Germinal center (tissue), 1 donor: ENCODE results near the gene ZFP1.
"Not testable (repeated sequence)": the region's sequence is repeated elsewhere in the genome, so short reads cannot be mapped to it uniquely, and the experiment has no call there.

Experiments
- DNase-seq: peaks from one replicate; pipeline ENCODE4 v3.0.0; 2012; ENCODE audit warnings: mixed read lengths, low spot score

The ZFP1 gene

GRCh38 chr16:75113541-75114121 lies 34.7 kb upstream of the ZFP1 start:
- DNase-seq: no peak

DNA sequence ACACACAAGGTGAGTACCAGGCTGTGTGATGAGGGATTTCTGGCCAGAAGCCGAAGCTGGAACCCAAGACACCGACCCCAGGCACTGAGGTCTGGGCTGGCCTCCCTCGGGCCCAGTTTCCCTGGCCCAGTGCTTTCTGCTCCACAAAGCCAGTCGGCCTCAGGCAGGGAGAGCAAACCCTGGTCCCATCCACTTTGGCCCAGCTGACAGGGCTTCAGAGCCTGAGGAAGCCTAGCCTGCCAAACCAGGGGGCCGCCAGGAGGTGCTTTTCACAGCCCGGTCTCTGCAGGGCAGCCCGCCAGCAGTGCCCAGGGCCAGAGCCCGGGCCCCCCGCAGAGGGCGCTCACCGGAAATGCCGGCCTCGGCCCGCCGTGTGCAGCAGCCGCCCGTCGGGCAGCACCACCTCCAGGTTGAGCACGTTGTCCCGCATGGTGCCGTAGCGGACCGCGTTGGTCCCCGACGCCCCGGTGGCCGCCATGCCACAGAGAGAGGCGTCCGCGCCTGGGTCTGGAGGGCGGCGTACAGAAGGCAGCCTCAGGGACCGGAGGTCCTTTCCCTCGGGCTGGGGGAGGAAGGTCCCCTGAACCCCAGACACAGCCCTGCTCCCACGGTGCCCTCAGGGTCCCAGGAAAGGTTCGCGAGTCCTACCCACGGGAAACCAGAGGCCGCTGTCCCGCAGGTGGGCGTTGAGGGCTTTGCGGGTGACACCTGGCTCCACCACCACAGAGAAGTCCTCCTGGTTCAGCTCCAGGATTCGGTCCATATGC lies 34.0 kb upstream of the ZFP1 start:
- peak; percentile 1 for DNase-seq

DNA sequence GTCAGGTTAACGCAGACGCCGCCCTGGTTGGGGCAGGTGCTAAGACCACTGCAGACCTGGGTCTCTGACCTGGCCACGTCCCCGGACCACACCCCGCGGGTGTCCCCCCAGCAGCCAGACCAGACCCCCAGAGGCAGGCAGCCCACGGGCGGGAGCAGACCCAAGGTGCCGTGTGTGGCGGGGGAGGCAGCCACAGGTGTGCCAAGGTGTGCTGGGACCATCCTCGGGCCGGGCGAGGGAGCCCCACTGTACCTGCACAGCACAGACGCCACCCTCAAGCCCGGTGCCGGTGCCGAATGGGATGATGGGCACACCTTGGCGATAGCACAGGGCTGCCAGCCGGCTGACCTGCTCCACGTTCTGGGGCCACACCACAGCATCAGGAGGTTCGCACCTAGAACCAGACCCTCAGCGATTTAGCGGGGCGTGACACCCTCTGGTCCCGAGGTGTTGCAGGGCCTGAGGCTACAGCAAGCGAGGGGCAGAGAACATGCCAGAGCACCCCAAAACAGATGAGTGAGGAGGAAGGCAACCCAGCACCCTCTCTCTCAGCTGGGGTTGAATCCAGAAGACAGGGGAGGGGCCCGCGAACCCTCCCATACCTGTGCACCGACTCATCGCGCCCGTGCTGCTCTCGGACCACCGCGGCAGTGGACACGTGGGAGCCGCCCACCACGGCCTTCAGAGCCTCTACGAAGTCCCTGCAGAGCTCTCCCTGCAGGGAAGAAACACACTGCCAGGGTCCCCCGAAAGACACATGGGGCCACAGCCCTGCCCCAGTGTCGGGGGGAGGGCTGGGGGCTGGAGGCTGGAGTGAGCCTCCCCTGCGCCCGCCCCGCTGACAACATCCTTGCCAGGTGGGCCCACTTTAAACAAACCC lies 33.1 kb upstream of the ZFP1 start:
- DNase-seq: peak; percentile 0

- peak; percentile 3 for DNase-seq
Measured at GRCh38 chr16:75116081-75116910, 32.0 kb upstream of the ZFP1 start, which contains the start of gene LDHD. Gene LDHD (minus strand): TSS chr16:75116780. CDS start chr16:75116720, 60 bp downstream.

- no peak for DNase-seq
Measured at GRCh38 chr16:75116911-75117245, 31.4 kb upstream of the ZFP1 start.

- no peak for DNase-seq
Measured at GRCh38 chr16:75118943-75119539, 29.3 kb upstream of the ZFP1 start.

DNA sequence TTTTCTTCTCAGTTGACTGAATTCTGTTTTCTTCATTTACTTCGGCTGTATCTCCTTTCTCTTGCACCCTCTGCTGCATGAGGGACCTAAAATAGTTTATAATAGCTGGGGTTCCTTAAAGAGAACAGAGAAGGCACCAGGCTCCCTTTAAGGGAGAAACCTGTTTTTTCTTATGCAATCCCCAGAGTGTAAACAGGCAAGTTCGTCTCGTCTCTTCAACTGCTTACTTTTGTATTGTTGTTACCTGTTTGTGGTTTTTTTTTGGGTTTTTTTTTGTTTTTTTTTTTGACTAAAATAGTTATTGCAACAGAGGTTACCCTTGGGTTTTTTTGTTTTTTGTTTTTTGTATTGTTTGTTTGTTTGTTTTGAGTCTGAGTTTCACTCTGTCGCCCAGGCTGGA lies 28.1 kb upstream of the ZFP1 start:
- no peak for DNase-seq

DNA sequence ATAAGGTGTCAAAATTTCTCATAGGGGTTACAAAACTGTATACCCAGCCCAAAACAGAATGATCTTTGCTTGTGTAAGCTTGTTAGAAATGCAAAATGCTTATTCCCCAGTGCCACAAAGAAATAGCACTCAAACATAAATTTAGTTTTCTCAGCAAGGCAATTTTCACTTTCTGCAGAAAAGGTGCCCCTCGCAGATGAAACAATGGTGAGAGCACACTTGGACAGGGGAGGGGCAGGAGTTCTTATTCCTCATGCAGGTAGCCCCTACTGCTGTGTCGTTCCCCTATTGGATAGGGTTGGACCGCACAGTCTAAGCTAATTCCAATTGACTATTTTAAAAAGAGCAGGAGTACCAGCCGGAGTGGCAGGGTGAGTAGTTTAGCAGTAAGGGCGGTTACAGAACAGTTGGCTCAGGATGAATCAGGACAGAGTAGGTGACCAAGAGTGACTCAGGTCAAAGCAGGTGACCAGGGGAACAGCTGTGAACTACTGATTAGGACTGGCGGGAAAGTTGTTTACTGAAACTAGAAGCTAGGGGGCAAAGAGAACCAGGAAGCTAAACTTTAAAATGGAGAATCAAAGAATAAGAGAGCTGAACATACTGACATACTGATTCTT lies 26.3 kb upstream of the ZFP1 start:
- no peak for DNase-seq

GRCh38 chr16:75122609-75123008 lies 25.7 kb upstream of the ZFP1 start:
- no peak for DNase-seq

DNA sequence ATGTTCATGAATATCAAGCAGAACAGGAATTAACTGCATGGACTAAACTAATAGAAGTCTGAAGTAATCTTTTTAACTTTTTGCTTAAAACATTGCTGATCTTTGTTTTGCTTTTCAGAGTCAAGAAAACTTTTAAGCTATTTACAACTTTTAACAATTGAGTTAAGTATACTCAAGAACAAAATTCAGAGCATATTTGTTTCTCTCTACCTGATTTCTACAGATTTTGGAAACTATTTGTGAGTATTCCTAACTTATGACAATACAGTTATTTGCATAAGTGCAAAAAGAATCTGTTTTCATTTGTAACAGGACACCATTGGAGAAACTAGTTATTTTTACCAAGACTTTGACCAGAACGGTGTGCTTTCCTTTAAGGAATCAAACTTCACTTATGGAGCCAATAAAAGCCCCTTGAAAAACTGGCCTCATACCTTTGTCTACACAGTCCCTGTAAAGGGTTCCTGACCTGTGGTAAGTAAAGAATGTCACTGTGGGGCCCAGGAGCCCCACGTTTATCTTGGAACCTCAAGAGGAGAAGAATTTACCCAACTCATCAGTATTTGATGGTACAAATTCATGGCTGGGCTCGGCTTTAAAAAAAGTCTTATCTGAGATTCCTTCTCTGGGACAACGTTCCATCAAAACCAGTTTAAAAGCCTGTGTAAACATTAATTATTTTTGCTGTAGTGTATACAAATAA lies 20.5 kb upstream of the ZFP1 start:
- no peak for DNase-seq

DNA sequence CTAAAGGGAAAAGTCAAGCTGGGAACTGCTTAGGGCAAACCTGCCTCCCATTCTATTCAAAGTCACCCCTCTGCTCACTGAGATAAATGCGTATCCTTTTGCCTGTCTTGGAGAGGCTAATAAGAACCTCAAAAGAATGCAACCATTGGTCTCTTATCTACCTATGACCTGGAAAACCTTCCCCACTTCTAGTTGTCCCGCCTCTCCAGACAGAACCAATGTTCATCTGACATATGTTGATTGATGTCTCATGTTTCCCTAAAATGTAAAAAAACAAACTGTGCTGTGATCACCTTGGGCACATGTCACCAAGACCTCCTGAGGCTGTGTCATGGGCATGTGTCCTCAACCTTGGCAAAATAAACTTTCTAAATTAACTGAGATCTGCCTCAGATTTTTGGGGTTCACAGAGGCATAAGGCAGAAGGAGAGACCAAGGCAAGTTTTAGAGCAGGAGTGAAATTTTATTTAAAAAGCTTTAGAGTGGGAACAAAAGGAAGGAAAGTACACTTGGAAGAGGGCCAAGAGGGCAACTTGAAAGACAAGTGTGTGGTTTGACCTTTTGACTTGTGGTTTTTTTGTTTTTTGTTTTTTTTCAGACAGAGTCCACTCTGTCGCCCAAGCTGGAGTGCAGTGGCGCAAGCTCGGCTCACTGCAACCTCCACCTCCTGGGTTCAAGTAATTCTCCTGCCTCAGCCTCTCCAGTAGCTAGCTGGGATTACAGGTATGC lies 18.7 kb upstream of the ZFP1 start:
- not testable (repeated sequence) for DNase-seq

GRCh38 chr16:75130150-75130771 lies 18.1 kb upstream of the ZFP1 start:
- no peak for DNase-seq

DNA sequence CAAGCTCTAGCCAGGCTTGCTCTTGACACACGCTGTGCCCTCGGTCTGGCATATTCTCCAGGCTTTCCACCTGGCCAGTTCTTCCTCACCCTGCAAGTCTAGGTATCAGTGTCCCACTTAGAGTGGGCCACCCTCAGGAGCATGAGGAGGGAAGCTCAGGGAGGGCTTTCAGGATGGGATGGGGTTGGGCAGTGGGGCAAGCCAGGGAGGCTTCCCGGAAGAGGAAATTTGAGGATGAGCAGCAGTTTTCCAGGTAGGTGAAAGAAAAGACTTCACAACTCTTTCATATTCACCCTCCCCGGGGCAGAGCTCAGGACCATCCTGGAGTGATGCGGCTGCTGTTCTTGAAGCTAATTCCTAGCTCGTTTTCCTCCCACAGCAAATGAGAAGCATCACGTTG lies 17.2 kb upstream of the ZFP1 start:
- no peak for DNase-seq

- DNase-seq: no peak
Measured at GRCh38 chr16:75138233-75138632, 10.1 kb upstream of the ZFP1 start.

GRCh38 chr16:75138636-75139035 lies 9.7 kb upstream of the ZFP1 start:
- no peak for DNase-seq

GRCh38 chr16:75139498-75139897 lies 8.8 kb upstream of the ZFP1 start:
- DNase-seq: no peak

GRCh38 chr16:75143941-75144340 lies 4.4 kb upstream of the ZFP1 start:
- DNase-seq: no peak

- no peak for DNase-seq
Measured at GRCh38 chr16:75147968-75148310, 385 bp upstream of the ZFP1 start.

DNA sequence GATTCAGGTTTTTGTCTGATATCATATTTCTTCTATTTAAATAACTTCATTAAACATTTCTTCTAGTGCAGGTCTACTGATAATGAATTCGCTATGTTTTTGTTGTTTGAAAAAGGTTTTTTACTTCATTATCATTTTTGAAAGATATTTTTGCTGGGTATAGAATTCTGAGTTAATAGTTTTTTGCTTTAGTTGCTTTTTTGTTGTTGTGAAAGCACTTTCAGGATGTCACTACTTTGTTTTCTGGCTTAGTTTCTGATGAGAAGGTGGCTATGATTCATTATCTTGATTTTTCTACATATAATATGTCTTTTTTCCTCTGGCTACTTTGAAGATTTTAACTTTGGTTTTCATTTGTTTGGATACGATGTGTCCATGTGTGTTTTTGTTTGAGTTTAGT lies 3.5 kb downstream of the ZFP1 start:
- DNase-seq: no peak

- DNase-seq: no peak
Measured at GRCh38 chr16:75152635-75153034, 4.3 kb downstream of the ZFP1 start.
